GM04504 (cell line): Measurements from ENCODE around the gene TRMT2A.
A peak's percentile ranks its signal among the peaks of the same experiment; 100 is the strongest.

Experiments
- DNase-seq: peaks from one replicate; pipeline ENCODE4 v3.0.0-alpha.2; 2012; ENCODE audit warnings: low read depth

TRMT2A gene

GRCh38 chr22:20132686-20133246, 15.7 kb upstream of the TRMT2A start:
- DNase-seq = no peak

- DNase-seq = no peak
Observed at GRCh38 chr22:20131859-20132685, 15.0 kb upstream of the TRMT2A start.

- DNase-seq = no peak
Observed at GRCh38 chr22:20131597-20131858, 14.5 kb upstream of the TRMT2A start, which contains the start of gene ZDHHC8. TSS of gene ZDHHC8 (plus strand) at chr22:20131804. CDS start at chr22:20131948, 144 bp downstream.

- DNase-seq = peak; percentile 56
Observed at GRCh38 chr22:20130731-20131596, 13.9 kb upstream of the TRMT2A start.

- DNase-seq = no peak
Observed at GRCh38 chr22:20130319-20130718, 13.3 kb upstream of the TRMT2A start.

GRCh38 chr22:20129747-20130014, 12.7 kb upstream of the TRMT2A start:
- DNase-seq = no peak

- DNase-seq = no peak
Observed at GRCh38 chr22:20128902-20129746, 12.1 kb upstream of the TRMT2A start.

- no peak for DNase-seq
Observed at GRCh38 chr22:20128619-20128901, 11.5 kb upstream of the TRMT2A start.

- DNase-seq = no peak
Observed at GRCh38 chr22:20127869-20128618, 11.0 kb upstream of the TRMT2A start.

GRCh38 chr22:20127318-20127868, 10.4 kb upstream of the TRMT2A start:
- no peak for DNase-seq

- DNase-seq = no peak
Observed at GRCh38 chr22:20126284-20127029, 9.4 kb upstream of the TRMT2A start.

GRCh38 chr22:20125201-20126174, 8.5 kb upstream of the TRMT2A start:
- no peak for DNase-seq

GRCh38 chr22:20124083-20124787, 7.2 kb upstream of the TRMT2A start:
- no peak for DNase-seq

GRCh38 chr22:20123366-20124082, 6.5 kb upstream of the TRMT2A start:
- no peak for DNase-seq

- no peak for DNase-seq
Observed at GRCh38 chr22:20121856-20122415, 4.9 kb upstream of the TRMT2A start.

GRCh38 chr22:20118300-20119020, 1.4 kb upstream of the TRMT2A start:
- DNase-seq = no peak

GRCh38 chr22:20117633-20118299, 740 bp upstream of the TRMT2A start:
- no peak for DNase-seq
